Skin of body (tissue), 2 donors: ENCODE results near the gene CLCNKB. TPM values are rescaled to one million over a fixed set of nuclear protein-coding genes. Genes with fewer than 3 reads are reported as not detected.

ENCODE experiments used
- DNase-seq: peaks from one replicate; lab custom pipeline; 2025; lab: John Stamatoyannopoulos, UW
- total RNA-seq: library from RNA; depleted of rRNA; stranded (reverse); fragments of >200 nt; gene quantifications from one replicate; pipeline ENCODE4 v1.2.3, GENCODE V29; 2014

The CLCNKB gene
- total RNA-seq, 1 donor from 2014 or later: 0.20 TPM

- no peak for DNase-seq
Measured at GRCh38 chr1:16074217-16074616, 30.6 kb downstream of the CLCNKB start.

GRCh38 chr1:16075337-16076030, 31.9 kb downstream of the CLCNKB start:
- no peak for DNase-seq

GRCh38 chr1:16076031-16076864, 32.7 kb downstream of the CLCNKB start:
- no peak for DNase-seq

- DNase-seq: no peak
Measured at GRCh38 chr1:16076865-16077238, 33.3 kb downstream of the CLCNKB start.

GRCh38 chr1:16077406-16078245, 34.0 kb downstream of the CLCNKB start:
- DNase-seq: no peak

GRCh38 chr1:16078925-16079656, 35.5 kb downstream of the CLCNKB start:
- DNase-seq: peak; percentile 40

- DNase-seq: no peak
Measured at GRCh38 chr1:16080422-16081150, 37.0 kb downstream of the CLCNKB start.

GRCh38 chr1:16081636-16082035, 38.1 kb downstream of the CLCNKB start:
- no peak for DNase-seq

GRCh38 chr1:16082283-16083038, 38.9 kb downstream of the CLCNKB start:
- no peak for DNase-seq

- no peak for DNase-seq
Measured at GRCh38 chr1:16083486-16083885, 39.9 kb downstream of the CLCNKB start.

- DNase-seq: no peak
Measured at GRCh38 chr1:16085522-16085921, 41.9 kb downstream of the CLCNKB start.

GRCh38 chr1:16087733-16088132, 44.2 kb downstream of the CLCNKB start:
- DNase-seq: no peak

- no peak for DNase-seq
Measured at GRCh38 chr1:16088351-16088911, 44.8 kb downstream of the CLCNKB start.

GRCh38 chr1:16088996-16089395, 45.4 kb downstream of the CLCNKB start:
- DNase-seq: no peak

GRCh38 chr1:16090076-16090826, 46.7 kb downstream of the CLCNKB start:
- DNase-seq: no peak

GRCh38 chr1:16091296-16091695, 47.7 kb downstream of the CLCNKB start:
- no peak for DNase-seq

- no peak for DNase-seq
Measured at GRCh38 chr1:16092097-16092922, 48.7 kb downstream of the CLCNKB start.
